ENCODE data around the gene TDRD12. TPM values are rescaled to one million over a fixed set of nuclear protein-coding genes. Genes with fewer than 3 reads are reported as not detected.

Gene TDRD12
- polyA plus RNA-seq, 1 donor (not counting 4 experiments of a cell fraction or from before 2014, with no cell fraction given) = 0.04 TPM

- Histone ChIP-seq H2AFZ (ENCODE audit: control insufficient read depth, low read length) (no peak overlapping the region), H3K27me3 (ENCODE audit: control insufficient read depth, extremely low read depth, insufficient read depth, low read length) (peaks cover 22% of the 10 kb centered on the region), H3K36me3 (ENCODE audit: control insufficient read depth in 2 of 2, extremely low read depth in 1 of 2, insufficient read depth in 2 of 2, low read length in 2 of 2) (peaks cover 0 to 6% of the 10 kb centered on the region in 2 experiments), H3K79me2 (ENCODE audit: control insufficient read depth, insufficient read depth, low read length) (peaks cover 71% of the 10 kb centered on the region), H3K9me3 (ENCODE audit: control insufficient read depth, low read depth, low read length) (no peaks in the 10 kb centered on the region), H3K9ac (ENCODE audit: control insufficient read depth, extremely low read depth, insufficient read depth, low read length) (no peak overlapping the region), H3K4me3 (ENCODE audit: control insufficient read depth in 2 of 3, extremely low read depth in 1 of 3, insufficient read depth in 2 of 3, low read depth in 1 of 3, low read length in 3 of 3) (no peak overlapping the region), H4K20me1 (ENCODE audit: control insufficient read depth, extremely low read depth, insufficient read depth, low read length) (peaks cover 14% of the 10 kb centered on the region), H3K27ac (ENCODE audit: control insufficient read depth, insufficient read depth, low read length) (no peak overlapping the region), H3K4me1 (ENCODE audit: control insufficient read depth, extremely low read depth, insufficient read depth, low read length) (peaks cover 7% of the 10 kb centered on the region), H3K9me1 (ENCODE audit: control insufficient read depth, extremely low read depth, insufficient read depth, low read length) (peaks cover 4% of the 10 kb centered on the region), H3K4me2 (ENCODE audit: control insufficient read depth, extremely low read depth, insufficient read depth, low read depth, low read length) (no peak overlapping the region)
- FAIRE-seq (no peak), DNase-seq (ENCODE audit: low read depth, low spot score) (no peak)
- dilution Hi-C loops (cut with MboI; ENCODE audit: extremely low pct_ligation_motif_present, low sequenced_read_pairs) = no loop called here
- TF ChIP-seq CTCF (optimal IDR thresholded peaks at IDR 0.05 in 1 of 3, IDR thresholded peaks at IDR 0.05 in 1 of 3, conservative IDR thresholded peaks at IDR 0.05 in 1 of 3; ENCODE audit: extremely low read depth in 1 of 3, insufficient read depth in 2 of 3, low read length in 3 of 3) (no peak), EZH2 (IDR thresholded peaks at IDR 0.05; ENCODE audit: low read length) (no peak)
Measured at GRCh38 chr19:32672841-32673240, 46.7 kb upstream of the TDRD12 start.

GRCh38 chr19:32673573-32673972, 46.0 kb upstream of the TDRD12 start:
- dilution Hi-C loops (cut with MboI; ENCODE audit: extremely low pct_ligation_motif_present, low sequenced_read_pairs) = no loop called here
- Histone ChIP-seq H3K4me1 (ENCODE audit: control insufficient read depth, extremely low read depth, insufficient read depth, low read length) (peaks cover 7% of the 10 kb centered on the region), H3K4me2 (ENCODE audit: control insufficient read depth, extremely low read depth, insufficient read depth, low read depth, low read length) (peak overlapping the region; percentile 82), H3K9me3 (ENCODE audit: control insufficient read depth, low read depth, low read length) (no peaks in the 10 kb centered on the region), H2AFZ (ENCODE audit: control insufficient read depth, low read length) (no peak overlapping the region), H3K27ac (ENCODE audit: control insufficient read depth, insufficient read depth, low read length) (no peak overlapping the region), H3K27me3 (ENCODE audit: control insufficient read depth, extremely low read depth, insufficient read depth, low read length) (peaks cover 23% of the 10 kb centered on the region), H3K4me3 (ENCODE audit: control insufficient read depth in 2 of 3, extremely low read depth in 1 of 3, insufficient read depth in 2 of 3, low read depth in 1 of 3, low read length in 3 of 3) (peak overlapping the region in 2 of 3 experiments; percentile 80 to 85), H3K9ac (ENCODE audit: control insufficient read depth, extremely low read depth, insufficient read depth, low read length) (peak overlapping the region; percentile 83), H3K36me3 (ENCODE audit: control insufficient read depth in 2 of 2, extremely low read depth in 1 of 2, insufficient read depth in 2 of 2, low read length in 2 of 2) (peaks cover 0 to 6% of the 10 kb centered on the region in 2 experiments), H3K79me2 (ENCODE audit: control insufficient read depth, insufficient read depth, low read length) (peaks cover 64% of the 10 kb centered on the region), H3K9me1 (ENCODE audit: control insufficient read depth, extremely low read depth, insufficient read depth, low read length) (peaks cover 4% of the 10 kb centered on the region), H4K20me1 (ENCODE audit: control insufficient read depth, extremely low read depth, insufficient read depth, low read length) (peaks cover 14% of the 10 kb centered on the region)
- DNase-seq (ENCODE audit: low read depth, low spot score) = no peak
- TF ChIP-seq CTCF (optimal IDR thresholded peaks at IDR 0.05 in 1 of 3, IDR thresholded peaks at IDR 0.05 in 1 of 3, conservative IDR thresholded peaks at IDR 0.05 in 1 of 3; ENCODE audit: extremely low read depth in 1 of 3, insufficient read depth in 2 of 3, low read length in 3 of 3) (no peak), EZH2 (IDR thresholded peaks at IDR 0.05; ENCODE audit: low read length) (no peak)
- FAIRE-seq = no peak
